Esophagus squamous epithelium (tissue), 4 donors: Measurements from ENCODE around the gene KRT4.
A peak's percentile ranks its signal among the peaks of the same experiment; 100 is the strongest.

Source experiments
- POLR2A ChIP-seq, 4 donors: fragments of 450-650 bp; IDR thresholded peaks; one replicate each; pipeline ENCODE4 v1.6.1; 2017; ENCODE audit warnings: antibody characterized with exemption in 4 of 4, mild to moderate bottlenecking in 4 of 4, moderate library complexity in 3 of 4
- TF ChIP-seq, protein P1 (sequence below), 6 experiments: fragments of 450-650 bp in 4 of 6; fragments of 200-600 bp in 2 of 6; sonication (generic) in 2 of 6; IDR thresholded peaks; one replicate each; pipeline ENCODE4 v1.5.1; 2016 to 2019; ENCODE audit warnings: antibody characterized with exemption in 6 of 6, mild to moderate bottlenecking in 4 of 6, moderate library complexity in 4 of 6

DNA sequence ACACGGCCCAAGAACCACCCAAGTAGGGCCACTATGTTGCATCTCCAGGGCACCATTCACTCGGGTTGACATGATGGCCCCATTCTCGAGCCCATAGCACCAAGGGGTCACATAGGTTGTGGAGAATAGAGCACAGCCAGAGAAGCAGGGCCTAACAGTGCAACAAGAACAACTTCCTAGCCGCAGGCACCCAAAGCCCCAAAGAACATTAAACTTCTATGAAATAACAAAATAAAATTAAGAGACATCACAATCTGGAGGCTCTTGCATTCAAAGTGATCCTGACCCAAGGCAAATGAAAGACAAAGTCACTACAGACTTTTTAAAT is 1.9 kb downstream of the KRT4 start:
- TF ChIP-seq, protein P1, sequence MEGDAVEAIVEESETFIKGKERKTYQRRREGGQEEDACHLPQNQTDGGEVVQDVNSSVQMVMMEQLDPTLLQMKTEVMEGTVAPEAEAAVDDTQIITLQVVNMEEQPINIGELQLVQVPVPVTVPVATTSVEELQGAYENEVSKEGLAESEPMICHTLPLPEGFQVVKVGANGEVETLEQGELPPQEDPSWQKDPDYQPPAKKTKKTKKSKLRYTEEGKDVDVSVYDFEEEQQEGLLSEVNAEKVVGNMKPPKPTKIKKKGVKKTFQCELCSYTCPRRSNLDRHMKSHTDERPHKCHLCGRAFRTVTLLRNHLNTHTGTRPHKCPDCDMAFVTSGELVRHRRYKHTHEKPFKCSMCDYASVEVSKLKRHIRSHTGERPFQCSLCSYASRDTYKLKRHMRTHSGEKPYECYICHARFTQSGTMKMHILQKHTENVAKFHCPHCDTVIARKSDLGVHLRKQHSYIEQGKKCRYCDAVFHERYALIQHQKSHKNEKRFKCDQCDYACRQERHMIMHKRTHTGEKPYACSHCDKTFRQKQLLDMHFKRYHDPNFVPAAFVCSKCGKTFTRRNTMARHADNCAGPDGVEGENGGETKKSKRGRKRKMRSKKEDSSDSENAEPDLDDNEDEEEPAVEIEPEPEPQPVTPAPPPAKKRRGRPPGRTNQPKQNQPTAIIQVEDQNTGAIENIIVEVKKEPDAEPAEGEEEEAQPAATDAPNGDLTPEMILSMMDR (IDR thresholded peaks at IDR 0.05), result no peak
- TF ChIP-seq POLR2A (IDR thresholded peaks at IDR 0.05), result peak in 1 of 4 donors; percentile 22
